H9 (cell line): ENCODE measurements around the gene TRAP1. TPM values are rescaled to one million over a fixed set of nuclear protein-coding genes. Genes with fewer than 3 reads are reported as not detected.
A peak's percentile ranks its signal among the peaks of the same experiment; 100 is the strongest.

Experiments used
- DNase-seq: peaks from one replicate; pipeline ENCODE4 v3.0.0-alpha.2; 2017
- H2AFZ ChIP-seq: one replicate; pipeline ENCODE4 v1.6.1; 2013; ENCODE audit warnings: mild to moderate bottlenecking, low read length, control low read depth, moderate library complexity
- H2AK5ac ChIP-seq: 2 replicates; pipeline ENCODE4 v1.6.1; 2013; ENCODE audit warnings: low read length, control low read depth, mixed read lengths; ENCODE audit not compliant: insufficient read length
- H2BK120ac ChIP-seq: one replicate; pipeline ENCODE4 v1.6.1; 2013; ENCODE audit warnings: low read depth, mild to moderate bottlenecking, low read length, control low read depth, inconsistent platforms; ENCODE audit not compliant: poor library complexity, severe bottlenecking
- H2BK12ac ChIP-seq: 2 replicates; pipeline ENCODE4 v1.6.1; 2013; ENCODE audit warnings: low read length, control low read depth, mixed read lengths, low read depth; ENCODE audit not compliant: insufficient read length
- H2BK15ac ChIP-seq: 2 replicates; pipeline ENCODE4 v1.6.1; 2013; ENCODE audit warnings: low read depth, low read length, control low read depth
- H2BK20ac ChIP-seq: one replicate; pipeline ENCODE4 v1.6.1; 2013; ENCODE audit warnings: low read depth, mild to moderate bottlenecking, low read length, control low read depth, inconsistent platforms; ENCODE audit not compliant: poor library complexity, severe bottlenecking
- H2BK5ac ChIP-seq: 2 replicates; pipeline ENCODE4 v1.6.1; 2013; ENCODE audit warnings: low read length, control low read depth, mixed read lengths; ENCODE audit not compliant: insufficient read length
- H3K14ac ChIP-seq: 2 replicates; pipeline ENCODE4 v1.6.1; 2013; ENCODE audit warnings: low read length, control low read depth; ENCODE audit not compliant: insufficient read depth
- H3K18ac ChIP-seq: 2 replicates; pipeline ENCODE4 v1.6.1; 2013; ENCODE audit warnings: low read depth, mild to moderate bottlenecking, mixed read lengths, low read length, control low read depth; ENCODE audit not compliant: insufficient read length
- H3K23ac ChIP-seq: 2 replicates; pipeline ENCODE4 v1.6.1; 2013; ENCODE audit warnings: low read length, control low read depth, mixed read lengths, low read depth; ENCODE audit not compliant: insufficient read length
- H3K23me2 ChIP-seq: 2 replicates; pipeline ENCODE4 v1.6.1; 2013; ENCODE audit warnings: low read depth, mild to moderate bottlenecking, mixed read lengths, low read length, control low read depth; ENCODE audit not compliant: insufficient read length, poor library complexity, severe bottlenecking
- H3K27ac ChIP-seq: 2 replicates; pipeline ENCODE4 v1.5.1; 2013; ENCODE audit warnings: low read length, control low read depth, mixed read lengths, low read depth; ENCODE audit not compliant: insufficient read length
- H3K27me3 ChIP-seq: 2 replicates; pipeline ENCODE4 v1.6.1; 2013; ENCODE audit warnings: low read length, control low read depth, inconsistent platforms; ENCODE audit not compliant: insufficient read depth
- H3K4ac ChIP-seq: 2 replicates; pipeline ENCODE4 v1.6.1; 2013; ENCODE audit warnings: low read depth, mild to moderate bottlenecking, control low read depth, inconsistent platforms, low read length, moderate library complexity
- H3K4me1 ChIP-seq: 2 replicates; pipeline ENCODE4 v1.6.1; 2013; ENCODE audit warnings: low read length, control low read depth, inconsistent platforms; ENCODE audit not compliant: insufficient read depth
- H3K4me2 ChIP-seq: 2 replicates; pipeline ENCODE4 v1.6.1; 2013; ENCODE audit warnings: low read length, control low read depth, mixed read lengths; ENCODE audit not compliant: insufficient read length, insufficient read depth
- H3K56ac ChIP-seq: 2 replicates; pipeline ENCODE4 v1.6.1; 2013; ENCODE audit warnings: low read depth, mild to moderate bottlenecking, mixed read lengths, low read length, control low read depth; ENCODE audit not compliant: insufficient read length
- H3K79me1 ChIP-seq: 2 replicates; pipeline ENCODE4 v1.6.1; 2013; ENCODE audit warnings: low read depth, mild to moderate bottlenecking, moderate library complexity, low read length, control low read depth, inconsistent platforms; ENCODE audit not compliant: insufficient read depth, poor library complexity, severe bottlenecking
- H3K79me2 ChIP-seq: 2 replicates; pipeline ENCODE4 v1.6.1; 2013; ENCODE audit warnings: low read length, control low read depth, inconsistent platforms; ENCODE audit not compliant: insufficient read depth
- H3K9ac ChIP-seq: 2 replicates; pipeline ENCODE4 v1.6.1; 2013; ENCODE audit warnings: low read length, control low read depth, mixed read lengths; ENCODE audit not compliant: insufficient read length; ENCODE audit errors: extremely low read depth
- H3K9me3 ChIP-seq: one replicate; pipeline ENCODE4 v1.6.1; 2013; ENCODE audit warnings: low read depth, low read length, inconsistent platforms; ENCODE audit not compliant: control insufficient read depth
- H3T11ph ChIP-seq: one replicate; pipeline ENCODE4 v1.6.1; 2013; ENCODE audit warnings: mild to moderate bottlenecking, low read length, control low read depth, inconsistent platforms
- H4K20me1 ChIP-seq: one replicate; pipeline ENCODE4 v1.6.1; 2013; ENCODE audit not compliant: control insufficient read depth, insufficient read length, insufficient read depth
- H4K5ac ChIP-seq: 2 replicates; pipeline ENCODE4 v1.6.1; 2013; ENCODE audit warnings: low read depth, mild to moderate bottlenecking, mixed read lengths, low read length, control low read depth; ENCODE audit not compliant: insufficient read length
- H4K8ac ChIP-seq: replicated peaks from 2 replicates; pipeline ENCODE4 v1.6.1; 2013; ENCODE audit warnings: low read length, control low read depth, mixed read lengths, low read depth; ENCODE audit not compliant: insufficient read length
- H4K91ac ChIP-seq: 2 replicates; pipeline ENCODE4 v1.6.1; 2013; ENCODE audit warnings: low read depth, mild to moderate bottlenecking, moderate library complexity, mixed read lengths, low read length, control low read depth; ENCODE audit not compliant: insufficient read length
- H3K27ac Mint-ChIP-seq, 3 experiments: 2 replicates in 2 of 3; 3 replicates in 1 of 3; pipeline ENCODE4 v1.8.0; 2020 to 2021; ENCODE audit warnings: mixed read lengths in 3 of 3, mild to moderate bottlenecking in 1 of 3, moderate library complexity in 1 of 3
- H3K27me3 Mint-ChIP-seq: 2 replicates; pipeline ENCODE4 v1.8.0; 2021; ENCODE audit warnings: low read depth, mild to moderate bottlenecking, moderate library complexity, mixed read lengths
- H3K36me3 Mint-ChIP-seq, 3 experiments: 2 replicates in 2 of 3; 3 replicates in 1 of 3; pipeline ENCODE4 v1.8.0; 2020 to 2021; ENCODE audit warnings: low read depth in 3 of 3, mixed read lengths in 3 of 3; ENCODE audit not compliant: insufficient read depth in 1 of 3
- H3K4me1 Mint-ChIP-seq, 2 experiments: 2 replicates each; pipeline ENCODE4 v1.8.0; 2020; ENCODE audit warnings: mixed read lengths in 2 of 2
- H3K4me3 Mint-ChIP-seq, 2 experiments: 2 replicates in 1 of 2; 3 replicates in 1 of 2; pipeline ENCODE4 v1.8.0; 2020 to 2021; ENCODE audit warnings: mild to moderate bottlenecking in 2 of 2, mixed read lengths in 2 of 2, moderate library complexity in 1 of 2
- H3K9me3 Mint-ChIP-seq, 2 experiments: 2 replicates in 1 of 2; 3 replicates in 1 of 2; pipeline ENCODE4 v1.8.0; 2020; ENCODE audit warnings: mild to moderate bottlenecking in 2 of 2, mixed read lengths in 2 of 2, moderate library complexity in 1 of 2
- WGBS: extraction: QIAGEN DNeasy Blood & Tissue Kit; methylation state at CpG from one replicate; pipeline ENCODE4 v1.1.7; 2013; ENCODE audit warnings: missing lambda C conversion rate, low lambda C conversion rate, mixed read lengths; ENCODE audit not compliant: insufficient read length; ENCODE audit errors: extremely low coverage; 5-methylcytosine and 5-hydroxymethylcytosine counted together
- total RNA-seq: library from RNA; stranded (reverse); gene quantifications from 2 replicates; pipeline ENCODE4 v1.2.1, GENCODE V29; 2021
- TF ChIP-seq, protein P1 (sequence below): fragments of 200-600 bp; sonication (generic); conservative IDR thresholded peaks from 3 replicates; pipeline ENCODE4 v1.8.0; 2021; ENCODE audit warnings: antibody characterized with exemption, mild to moderate bottlenecking

The TRAP1 gene
- total RNA-seq, 1 experiment from 2014 or later = 211 TPM

DNA sequence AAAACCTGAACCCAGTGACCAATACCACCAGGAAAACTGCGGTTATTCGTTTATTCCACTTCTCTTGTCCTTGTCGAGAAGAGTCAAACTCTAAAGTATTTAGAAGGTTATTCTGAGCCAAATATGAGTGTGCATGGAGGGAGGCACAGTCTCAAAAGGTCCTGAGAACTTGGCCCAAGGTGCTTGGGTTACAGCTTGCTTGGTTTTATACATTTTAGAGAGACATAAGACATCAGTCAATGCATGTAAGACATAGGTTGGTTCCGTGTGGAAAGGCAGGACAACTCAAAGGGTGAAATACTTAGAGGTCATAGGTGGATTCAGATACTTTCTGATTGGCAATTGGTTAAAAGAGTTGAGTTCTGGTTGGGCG, 681 bp upstream of the TRAP1 start:
- Mint-ChIP-seq H3K36me3 (peaks cover 5 to 21% (median 17%) of the 10 kb centered on the region in 3 experiments; a peak in 6 of 7 replicates), H3K27me3 (no peaks in the 10 kb centered on the region; the same call in none of the 2 replicates), H3K4me3 (peak overlapping the region; percentile 94 to 97), H3K4me1 (peaks cover 25 to 28% of the 10 kb centered on the region in 2 experiments), H3K9me3 (no peaks in the 10 kb centered on the region; a peak in 1 of 5 replicates), H3K27ac (peak overlapping the region in 2 of 3 experiments; percentile 92 to 96; a peak in 4 of 7 replicates)
- Histone ChIP-seq H3K18ac (peak overlapping the region; percentile 85), H4K5ac (peak overlapping the region; percentile 98), H3K79me2 (peaks cover 13% of the 10 kb centered on the region; the same call in 1 of the 2 replicates), H3K9ac (peak overlapping the region; percentile 88), H3K4me2 (peak overlapping the region; percentile 98), H2BK120ac (no peak overlapping the region), H2BK12ac (no peak overlapping the region), H3T11ph (no peak overlapping the region), H2BK5ac (no peak overlapping the region), H3K4ac (peak overlapping the region; percentile 65; the same call in 1 of the 2 replicates), H4K20me1 (no peaks in the 10 kb centered on the region), H3K27me3 (no peaks in the 10 kb centered on the region), H3K23me2 (peaks cover 8% of the 10 kb centered on the region), H2AFZ (no peak overlapping the region), H3K9me3 (no peaks in the 10 kb centered on the region), H3K23ac (no peak overlapping the region), H2BK15ac (no peak overlapping the region), H2AK5ac (no peak overlapping the region), H4K8ac (peak overlapping the region; percentile 86), H3K4me1 (no peaks in the 10 kb centered on the region; the same call in 1 of the 2 replicates), H2BK20ac (no peak overlapping the region), H3K79me1 (peaks cover 2% of the 10 kb centered on the region), H3K27ac (no peak overlapping the region), H3K14ac (peak overlapping the region; percentile 94; the same call in 1 of the 2 replicates), H4K91ac (no peak overlapping the region), H3K56ac (peak overlapping the region; percentile 35)
- TF ChIP-seq, protein P1, sequence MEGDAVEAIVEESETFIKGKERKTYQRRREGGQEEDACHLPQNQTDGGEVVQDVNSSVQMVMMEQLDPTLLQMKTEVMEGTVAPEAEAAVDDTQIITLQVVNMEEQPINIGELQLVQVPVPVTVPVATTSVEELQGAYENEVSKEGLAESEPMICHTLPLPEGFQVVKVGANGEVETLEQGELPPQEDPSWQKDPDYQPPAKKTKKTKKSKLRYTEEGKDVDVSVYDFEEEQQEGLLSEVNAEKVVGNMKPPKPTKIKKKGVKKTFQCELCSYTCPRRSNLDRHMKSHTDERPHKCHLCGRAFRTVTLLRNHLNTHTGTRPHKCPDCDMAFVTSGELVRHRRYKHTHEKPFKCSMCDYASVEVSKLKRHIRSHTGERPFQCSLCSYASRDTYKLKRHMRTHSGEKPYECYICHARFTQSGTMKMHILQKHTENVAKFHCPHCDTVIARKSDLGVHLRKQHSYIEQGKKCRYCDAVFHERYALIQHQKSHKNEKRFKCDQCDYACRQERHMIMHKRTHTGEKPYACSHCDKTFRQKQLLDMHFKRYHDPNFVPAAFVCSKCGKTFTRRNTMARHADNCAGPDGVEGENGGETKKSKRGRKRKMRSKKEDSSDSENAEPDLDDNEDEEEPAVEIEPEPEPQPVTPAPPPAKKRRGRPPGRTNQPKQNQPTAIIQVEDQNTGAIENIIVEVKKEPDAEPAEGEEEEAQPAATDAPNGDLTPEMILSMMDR = no peak
- no CpG with 5 or more reads among the region's 5 CpGs for WGBS
- DNase-seq = no peak
